ENCODE results near the gene SAMHD1. TPM values are rescaled to one million over a fixed set of nuclear protein-coding genes. Genes with fewer than 3 reads are reported as not detected.

Gene SAMHD1
- total and polyA plus RNA-seq, 4 donors: 85.0 to 165 (median 127) TPM

- Histone ChIP-seq H3K27me3 (ENCODE audit: control insufficient read depth in 1 of 2, insufficient read depth in 2 of 2, low read length in 1 of 2) (no peaks in the 10 kb centered on the region), H3K4me1 (ENCODE audit: control insufficient read depth in 1 of 2, insufficient read depth in 2 of 2, low read length in 2 of 2) (no peaks in the 10 kb centered on the region), H3K9me3 (ENCODE audit: control insufficient read depth, low read length) (no peaks in the 10 kb centered on the region), H3K4me3 (ENCODE audit: low read length in 2 of 2) (no peak overlapping the region), H3K27ac (ENCODE audit: low read depth in 1 of 2, low read length in 2 of 2) (no peak overlapping the region), H3K36me3 (ENCODE audit: control insufficient read depth in 1 of 2, insufficient read depth in 2 of 2, low read length in 1 of 2) (peaks cover 0 to 3% of the 10 kb centered on the region in 2 donors)
- no peak for DNase-seq
- no peak for ATAC-seq (ENCODE audit: low FRiP score)
- intact Hi-C loops (cut with DNase I): no loop called here
- 84 to 89% methylated on average over 6 of the region's 6 CpGs for WGBS, 2 donors
Observed at GRCh38 chr20:36926653-36927200, 24.8 kb downstream of the SAMHD1 start.

- intact Hi-C loops (cut with DNase I): no loop called here
- no peaks in the 10 kb centered on the region for H3K27me3 ChIP-seq (ENCODE audit: control insufficient read depth in 1 of 2, insufficient read depth in 2 of 2, low read length in 1 of 2)
- WGBS, 2 donors: 77 to 78% methylated on average over 2 of the region's 2 CpGs
- no peak overlapping the region for H3K27ac ChIP-seq (ENCODE audit: low read depth in 1 of 2, low read length in 2 of 2)
- no peak overlapping the region for H3K4me3 ChIP-seq (ENCODE audit: low read length in 2 of 2)
- DNase-seq: no peak
- no peaks in the 10 kb centered on the region for H3K4me1 ChIP-seq (ENCODE audit: control insufficient read depth in 1 of 2, insufficient read depth in 2 of 2, low read length in 2 of 2)
- no peaks in the 10 kb centered on the region for H3K9me3 ChIP-seq (ENCODE audit: control insufficient read depth, low read length)
- peaks cover 0 to 3% of the 10 kb centered on the region in 2 donors for H3K36me3 ChIP-seq (ENCODE audit: control insufficient read depth in 1 of 2, insufficient read depth in 2 of 2, low read length in 1 of 2)
- no peak for ATAC-seq (ENCODE audit: low FRiP score)
Observed at GRCh38 chr20:36925234-36925633, 26.3 kb downstream of the SAMHD1 start.

- peaks cover 0 to 3% of the 10 kb centered on the region in 2 donors for H3K36me3 ChIP-seq (ENCODE audit: control insufficient read depth in 1 of 2, insufficient read depth in 2 of 2, low read length in 1 of 2)
- ATAC-seq (ENCODE audit: low FRiP score) (no peak), DNase-seq (no peak)
- WGBS, 2 donors: 89 to 90% methylated on average over 9 of the region's 9 CpGs
- H3K4me1 ChIP-seq (ENCODE audit: control insufficient read depth in 1 of 2, insufficient read depth in 2 of 2, low read length in 2 of 2): no peaks in the 10 kb centered on the region
- no peaks in the 10 kb centered on the region for H3K27me3 ChIP-seq (ENCODE audit: control insufficient read depth in 1 of 2, insufficient read depth in 2 of 2, low read length in 1 of 2)
- no peak overlapping the region for H3K4me3 ChIP-seq (ENCODE audit: low read length in 2 of 2)
- H3K9me3 ChIP-seq (ENCODE audit: control insufficient read depth, low read length): no peaks in the 10 kb centered on the region
- intact Hi-C loops (cut with DNase I): no loop called here
- H3K27ac ChIP-seq (ENCODE audit: low read depth in 1 of 2, low read length in 2 of 2): no peak overlapping the region
Observed at GRCh38 chr20:36924167-36925045, 27.1 kb downstream of the SAMHD1 start.

GRCh38 chr20:36920334-36920730 lies 31.2 kb downstream of the SAMHD1 start:
- Histone ChIP-seq H3K27me3 (ENCODE audit: control insufficient read depth in 1 of 2, insufficient read depth in 2 of 2, low read length in 1 of 2) (no peaks in the 10 kb centered on the region), H3K9me3 (ENCODE audit: control insufficient read depth, low read length) (no peaks in the 10 kb centered on the region), H3K4me1 (ENCODE audit: control insufficient read depth in 1 of 2, insufficient read depth in 2 of 2, low read length in 2 of 2) (no peaks in the 10 kb centered on the region), H3K27ac (ENCODE audit: low read depth in 1 of 2, low read length in 2 of 2) (no peak overlapping the region), H3K36me3 (ENCODE audit: control insufficient read depth in 1 of 2, insufficient read depth in 2 of 2, low read length in 1 of 2) (peaks cover 0 to 4% of the 10 kb centered on the region in 2 donors), H3K4me3 (ENCODE audit: low read length in 2 of 2) (no peak overlapping the region)
- ATAC-seq (ENCODE audit: low FRiP score): no peak
- intact Hi-C loops (cut with DNase I): no loop called here
- DNase-seq: no peak
- 91 to 94% methylated on average over 8 of the region's 8 CpGs for WGBS, 2 donors

GRCh38 chr20:36919715-36920333 lies 31.7 kb downstream of the SAMHD1 start:
- 4 to 6% methylated on average over 2 of the region's 2 CpGs for WGBS, 2 donors
- Histone ChIP-seq H3K4me3 (ENCODE audit: low read length in 2 of 2) (no peak overlapping the region), H3K9me3 (ENCODE audit: control insufficient read depth, low read length) (no peaks in the 10 kb centered on the region), H3K4me1 (ENCODE audit: control insufficient read depth in 1 of 2, insufficient read depth in 2 of 2, low read length in 2 of 2) (no peaks in the 10 kb centered on the region), H3K27me3 (ENCODE audit: control insufficient read depth in 1 of 2, insufficient read depth in 2 of 2, low read length in 1 of 2) (no peaks in the 10 kb centered on the region), H3K36me3 (ENCODE audit: control insufficient read depth in 1 of 2, insufficient read depth in 2 of 2, low read length in 1 of 2) (peaks cover 0 to 6% of the 10 kb centered on the region in 2 donors), H3K27ac (ENCODE audit: low read depth in 1 of 2, low read length in 2 of 2) (no peak overlapping the region)
- intact Hi-C loops (cut with DNase I): no loop called here
- ATAC-seq (ENCODE audit: low FRiP score) (peak; percentile 75), DNase-seq (no peak)

- intact Hi-C loops (cut with DNase I): no loop called here
- Histone ChIP-seq H3K27me3 (ENCODE audit: control insufficient read depth in 1 of 2, insufficient read depth in 2 of 2, low read length in 1 of 2) (no peaks in the 10 kb centered on the region), H3K9me3 (ENCODE audit: control insufficient read depth, low read length) (no peaks in the 10 kb centered on the region), H3K36me3 (ENCODE audit: control insufficient read depth in 1 of 2, insufficient read depth in 2 of 2, low read length in 1 of 2) (peaks cover 0 to 8% of the 10 kb centered on the region in 2 donors), H3K4me3 (ENCODE audit: low read length in 2 of 2) (no peak overlapping the region), H3K27ac (ENCODE audit: low read depth in 1 of 2, low read length in 2 of 2) (no peak overlapping the region), H3K4me1 (ENCODE audit: control insufficient read depth in 1 of 2, insufficient read depth in 2 of 2, low read length in 2 of 2) (no peaks in the 10 kb centered on the region)
- DNase-seq (no peak), ATAC-seq (ENCODE audit: low FRiP score) (no peak)
Observed at GRCh38 chr20:36917943-36918342, 33.6 kb downstream of the SAMHD1 start.

- no peak overlapping the region for H3K27ac ChIP-seq (ENCODE audit: low read depth in 1 of 2, low read length in 2 of 2)
- H3K27me3 ChIP-seq (ENCODE audit: control insufficient read depth in 1 of 2, insufficient read depth in 2 of 2, low read length in 1 of 2): no peaks in the 10 kb centered on the region
- H3K9me3 ChIP-seq (ENCODE audit: control insufficient read depth, low read length): no peaks in the 10 kb centered on the region
- 98% methylated on average over 6 of the region's 6 CpGs for WGBS, 2 donors
- H3K36me3 ChIP-seq (ENCODE audit: control insufficient read depth in 1 of 2, insufficient read depth in 2 of 2, low read length in 1 of 2): peaks cover 0 to 8% of the 10 kb centered on the region in 2 donors
- DNase-seq (no peak), ATAC-seq (ENCODE audit: low FRiP score) (no peak)
- intact Hi-C loops (cut with DNase I): no loop called here
- H3K4me1 ChIP-seq (ENCODE audit: control insufficient read depth in 1 of 2, insufficient read depth in 2 of 2, low read length in 2 of 2): no peaks in the 10 kb centered on the region
- no peak overlapping the region for H3K4me3 ChIP-seq (ENCODE audit: low read length in 2 of 2)
Observed at GRCh38 chr20:36917240-36917639, 34.3 kb downstream of the SAMHD1 start.

- Histone ChIP-seq H3K4me1 (ENCODE audit: control insufficient read depth in 1 of 2, insufficient read depth in 2 of 2, low read length in 2 of 2) (no peaks in the 10 kb centered on the region), H3K9me3 (ENCODE audit: control insufficient read depth, low read length) (no peaks in the 10 kb centered on the region), H3K27ac (ENCODE audit: low read depth in 1 of 2, low read length in 2 of 2) (no peak overlapping the region), H3K36me3 (ENCODE audit: control insufficient read depth in 1 of 2, insufficient read depth in 2 of 2, low read length in 1 of 2) (peaks cover 0 to 8% of the 10 kb centered on the region in 2 donors), H3K27me3 (ENCODE audit: control insufficient read depth in 1 of 2, insufficient read depth in 2 of 2, low read length in 1 of 2) (no peaks in the 10 kb centered on the region), H3K4me3 (ENCODE audit: low read length in 2 of 2) (no peak overlapping the region)
- WGBS, 2 donors: 95% methylated on average over 2 of the region's 2 CpGs
- ATAC-seq (ENCODE audit: low FRiP score) (no peak), DNase-seq (no peak)
- intact Hi-C loops (cut with DNase I): no loop called here
Observed at GRCh38 chr20:36916199-36916598, 35.3 kb downstream of the SAMHD1 start.

All from aorta (tissue), 5 donors.